Left colon (tissue), 2 donors: Measurements from ENCODE around the gene NME9. TPM values are rescaled to one million over a fixed set of nuclear protein-coding genes. Genes with fewer than 3 reads are reported as not detected.

ENCODE experiments used
- ATAC-seq: fragments of 200-7000 bp; cut with Tn5 transposase; one replicate; pipeline ENCODE4 v1.9.1; 2020; ENCODE audit warnings: mild to moderate bottlenecking, moderate library complexity
- DNase-seq, 2 donors: peaks; one replicate each; pipeline ENCODE4 v3.0.0-alpha.2; 2020
- intact Hi-C, 2 donors: fragments of 100-400 bp; cut with DNase I in 1 of 2; cut with micrococcal nuclease in 1 of 2; formaldehyde crosslinking; loops; one replicate each; pipeline versions ENCODE4 v1.11.2 to v1.14.0; 2022; cut with DNase I, micrococcal nuclease
- total RNA-seq, 2 donors: library from RNA; stranded (reverse); fragmentation: NEBNext Ultra II Directional; extraction: Animal tissue kit (Norgen Biotek cat#: 25700); gene quantifications; one replicate each; pipeline ENCODE4 v1.2.1, GENCODE V29; 2021
- donor health status: DM: no; HTN: no; CAD: no.
- donor health status: DM: yes; HTN: yes; CAD: no.

NME9 gene
- total RNA-seq, 2 donors from 2014 or later, result 0.39 TPM; not detected in 1

DNA sequence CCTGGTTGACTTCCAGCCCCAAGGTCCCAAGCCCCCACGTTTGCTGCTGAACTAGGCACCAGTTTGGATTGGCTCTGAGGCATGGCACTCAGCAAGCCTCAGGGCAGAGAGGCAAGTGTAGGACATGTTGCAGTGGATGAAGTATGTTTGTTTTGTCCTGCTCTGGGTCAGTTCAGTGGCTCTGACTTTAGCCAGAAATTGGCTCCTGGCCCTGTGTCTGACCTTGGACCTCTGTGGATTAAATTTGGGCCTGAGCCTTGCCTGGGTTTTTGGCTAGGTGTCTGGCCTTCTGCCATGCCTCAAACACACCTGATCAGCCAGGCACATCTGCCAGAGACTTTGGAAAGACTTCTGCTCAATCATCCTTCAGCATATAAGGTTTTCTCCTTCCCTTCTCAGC lies 15.1 kb upstream of the NME9 start:
- DNase-seq (no peak), ATAC-seq (no peak)
- intact Hi-C loops, result no loop called here

- DNase-seq (no peak), ATAC-seq (no peak)
- intact Hi-C loops, result no loop called here
Measured at GRCh38 chr3:138340511-138340910, 10.9 kb upstream of the NME9 start.

- no peak for ATAC-seq
- intact Hi-C loops, result no loop called here
Measured at GRCh38 chr3:138338811-138339210, 9.2 kb upstream of the NME9 start.

GRCh38 chr3:138338244-138338643 lies 8.6 kb upstream of the NME9 start:
- no peak for ATAC-seq
- intact Hi-C loops, result no loop called here
- DNase-seq, result no peak

More at GRCh38 chr3:138338811-138339210, 9.2 kb upstream of the NME9 start:
- no peak for DNase-seq

GRCh38 chr3:138336454-138336999 lies 6.9 kb upstream of the NME9 start:
- no peak for ATAC-seq
- DNase-seq, result no peak
- intact Hi-C loops, result no loop called here

DNA sequence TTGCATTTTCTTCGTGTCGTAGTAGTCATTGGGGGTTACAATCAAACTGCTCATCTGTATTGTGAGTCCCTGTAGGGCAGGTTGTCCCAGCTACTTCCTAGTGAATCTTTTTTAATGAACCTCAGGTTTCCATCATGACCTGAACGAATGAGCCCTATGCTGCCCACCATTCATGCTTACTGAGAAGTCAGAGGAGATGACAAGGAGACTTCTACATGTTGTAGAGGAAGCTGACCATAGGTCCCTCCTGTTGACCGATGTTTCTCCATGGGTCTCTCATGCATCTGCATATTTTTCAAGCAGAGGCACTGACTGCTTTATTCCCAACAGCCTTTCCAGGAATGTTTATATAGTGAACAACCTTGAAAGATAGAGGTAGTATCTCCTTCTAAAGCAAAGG lies 5.0 kb upstream of the NME9 start:
- DNase-seq (no peak), ATAC-seq (no peak)
- intact Hi-C loops, result no loop called here

DNA sequence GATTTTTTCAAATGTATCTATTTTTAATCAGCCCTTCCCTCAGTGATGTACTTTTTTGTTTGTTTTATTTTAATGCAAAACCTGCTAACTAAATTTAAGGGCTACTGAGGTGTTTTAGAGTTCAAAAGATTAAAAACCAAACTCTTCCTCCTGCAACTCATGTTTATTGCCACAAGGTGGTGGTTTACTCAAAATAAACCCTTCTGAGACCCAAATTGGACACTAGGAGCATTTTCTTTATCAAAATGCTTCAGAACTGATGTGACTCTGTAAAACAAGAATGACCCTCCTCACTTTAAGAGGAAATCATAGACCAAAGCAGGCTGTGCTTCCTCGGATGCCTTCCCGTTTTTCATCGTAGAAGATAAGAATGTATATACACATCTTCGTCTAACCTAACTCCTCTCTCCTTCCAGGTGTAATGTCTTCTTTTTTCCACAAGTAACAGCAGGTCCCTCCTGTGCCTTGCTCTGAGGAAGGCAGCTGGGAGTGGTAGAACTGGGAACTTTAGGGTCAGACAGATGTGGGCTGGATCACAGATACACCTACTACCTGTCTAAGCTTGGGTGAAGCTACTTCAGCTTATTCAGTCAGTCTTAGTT lies 2.9 kb upstream of the NME9 start:
- DNase-seq (no peak), ATAC-seq (no peak)
- intact Hi-C loops, result no loop called here

DNA sequence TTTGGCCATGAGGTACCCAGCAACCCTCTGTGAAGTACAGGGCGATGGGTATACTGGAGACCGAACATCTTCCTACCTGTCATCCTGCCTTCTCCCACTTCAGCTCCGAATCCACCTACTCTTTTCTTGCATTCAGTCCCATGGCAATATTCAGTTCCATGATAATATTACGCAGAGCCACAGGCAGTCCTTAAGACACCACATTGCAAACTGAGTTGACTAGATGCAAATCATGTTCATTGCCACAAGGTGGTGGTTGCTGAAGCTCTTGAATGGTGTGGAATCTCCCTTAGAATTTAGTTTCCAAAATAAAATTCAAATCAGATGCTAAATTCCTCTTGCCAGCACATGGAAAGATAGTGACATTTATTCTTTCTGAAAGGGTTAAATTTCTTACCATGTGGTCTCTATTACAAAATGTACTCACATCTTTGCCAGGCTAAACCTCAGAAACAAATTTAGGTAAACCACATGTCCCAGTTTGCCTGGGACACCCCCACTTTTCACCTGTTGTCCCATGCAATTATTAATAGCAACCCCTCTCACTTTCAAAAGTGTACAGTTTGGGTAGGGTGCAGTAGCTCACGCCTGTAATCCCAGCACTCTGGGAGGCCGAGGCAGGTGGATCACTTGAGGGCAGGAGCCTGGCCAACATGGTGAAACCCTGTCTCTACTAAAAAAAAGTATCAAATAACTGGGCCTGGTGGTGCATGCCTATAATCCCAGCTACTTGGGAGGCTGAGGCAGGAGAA lies 1.7 kb upstream of the NME9 start:
- intact Hi-C loops, result no loop called here
- DNase-seq (no peak), ATAC-seq (no peak)

GRCh38 chr3:138329984-138330293 lies 288 bp upstream of the NME9 start:
- ATAC-seq (no peak), DNase-seq (no peak)
- intact Hi-C loops, result no loop called here

- no peak for ATAC-seq
- intact Hi-C loops, result no loop called here
- DNase-seq, result no peak
Measured at GRCh38 chr3:138328341-138328740, 1.3 kb downstream of the NME9 start.

GRCh38 chr3:138327831-138328230 lies 1.8 kb downstream of the NME9 start:
- ATAC-seq, result no peak
- no peak for DNase-seq
- intact Hi-C loops, result no loop called here

DNA sequence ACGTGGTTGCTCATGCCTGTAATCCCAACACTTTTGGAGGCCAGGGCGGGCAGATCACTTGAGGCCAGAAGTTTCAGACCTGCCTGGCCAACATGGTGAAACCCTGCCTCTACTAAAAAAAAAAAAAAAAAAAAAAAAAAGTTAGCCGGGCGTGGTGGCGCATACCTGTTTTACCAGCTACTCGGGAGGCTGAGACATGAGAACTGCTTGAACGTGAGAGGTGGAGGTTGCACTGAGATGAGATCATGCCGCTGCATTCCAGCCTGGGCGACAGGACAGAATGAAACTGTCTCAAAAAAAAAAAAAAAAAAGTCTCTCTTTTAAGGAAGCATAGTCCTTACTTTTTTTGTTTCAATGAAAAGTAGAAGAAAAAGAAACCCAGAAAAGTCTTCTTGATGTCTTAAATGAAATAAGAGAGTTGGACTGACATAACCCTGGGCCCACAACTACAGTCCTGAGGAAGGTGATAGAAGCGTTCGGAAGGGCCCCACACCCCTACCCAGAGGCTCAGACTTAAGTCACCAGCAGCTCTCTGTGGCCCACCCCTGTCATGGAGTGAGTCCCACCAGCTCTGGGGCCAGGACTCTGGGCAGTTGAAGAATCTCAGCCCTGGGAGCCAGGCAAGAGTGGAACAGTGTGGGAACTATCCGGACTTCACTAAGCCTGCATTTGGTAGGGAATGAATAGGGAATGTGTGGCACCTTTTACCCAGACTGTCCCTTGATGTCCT lies 2.6 kb downstream of the NME9 start:
- intact Hi-C loops, result no loop called here
- DNase-seq, result no peak
- no peak for ATAC-seq

- no peak for ATAC-seq
- intact Hi-C loops, result no loop called here
Measured at GRCh38 chr3:138325990-138326389, 3.7 kb downstream of the NME9 start.

GRCh38 chr3:138323971-138324370 lies 5.7 kb downstream of the NME9 start:
- DNase-seq, result no peak
- intact Hi-C loops, result no loop called here
- no peak for ATAC-seq

More at GRCh38 chr3:138325990-138326389, 3.7 kb downstream of the NME9 start:
- DNase-seq, result no peak

- intact Hi-C loops, result no loop called here
- ATAC-seq, result no peak
Measured at GRCh38 chr3:138317687-138318086, 12.0 kb downstream of the NME9 start.

GRCh38 chr3:138314751-138315150 lies 14.9 kb downstream of the NME9 start:
- ATAC-seq, result no peak
- DNase-seq, result no peak
- intact Hi-C loops, result no loop called here

More at GRCh38 chr3:138317687-138318086, 12.0 kb downstream of the NME9 start:
- DNase-seq, result no peak

DNA sequence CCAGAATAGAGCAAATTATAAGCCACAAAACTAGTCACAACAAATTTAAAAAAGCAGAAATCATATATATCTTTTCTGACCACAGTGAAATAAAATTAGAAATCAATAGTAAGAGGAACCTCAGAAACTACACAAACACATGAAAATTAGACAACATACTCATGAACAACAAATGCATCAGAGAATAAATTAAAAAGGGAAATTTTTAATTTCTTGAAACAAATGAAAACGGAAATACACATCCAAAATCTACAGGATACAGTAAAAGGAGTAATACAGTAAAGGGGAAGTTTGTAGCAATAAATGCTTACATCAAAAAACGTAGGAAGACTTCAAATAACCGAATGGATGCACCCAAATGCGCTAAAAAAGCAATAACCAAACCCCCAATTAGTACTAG lies 19.2 kb downstream of the NME9 start:
- DNase-seq (no peak), ATAC-seq (no peak)
- intact Hi-C loops, result no loop called here

- DNase-seq (no peak), ATAC-seq (no peak)
- intact Hi-C loops, result no loop called here
Measured at GRCh38 chr3:138308783-138309182, 20.9 kb downstream of the NME9 start.

GRCh38 chr3:138307899-138308298 lies 21.8 kb downstream of the NME9 start:
- intact Hi-C loops, result no loop called here
- no peak for DNase-seq
- no peak for ATAC-seq

- intact Hi-C loops, result no loop called here
- DNase-seq, result no peak
- no peak for ATAC-seq
Measured at GRCh38 chr3:138303474-138303873, 26.2 kb downstream of the NME9 start.
